ENCODE measurements around the gene SMIM45.

The SMIM45 gene

DNA sequence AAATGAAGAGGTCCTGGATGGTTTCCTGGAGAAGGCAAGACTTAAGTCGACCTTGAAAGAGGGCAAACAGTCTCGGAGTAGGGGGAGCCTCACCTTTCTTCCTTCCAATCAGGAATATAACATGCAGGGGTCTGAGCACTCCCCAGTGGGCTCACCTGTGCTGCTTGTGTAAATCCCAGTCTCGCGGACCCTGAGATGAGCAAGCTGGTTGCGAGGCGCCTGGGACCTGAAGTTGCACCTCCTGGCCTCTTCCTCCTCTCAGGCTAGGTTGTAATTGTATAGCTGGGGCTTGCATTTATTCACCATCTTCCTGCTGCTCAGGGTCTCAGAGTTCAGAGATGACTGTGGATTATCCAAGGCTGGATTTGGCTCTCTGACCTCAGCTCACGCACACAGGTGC, 39.2 kb downstream of the SMIM45 start (continued):
- TF ChIP-seq SCRT1 (tag by site-specific recombination; IDR thresholded peaks at IDR 0.05; ENCODE audit: borderline replicate concordance) = no peak

DNA sequence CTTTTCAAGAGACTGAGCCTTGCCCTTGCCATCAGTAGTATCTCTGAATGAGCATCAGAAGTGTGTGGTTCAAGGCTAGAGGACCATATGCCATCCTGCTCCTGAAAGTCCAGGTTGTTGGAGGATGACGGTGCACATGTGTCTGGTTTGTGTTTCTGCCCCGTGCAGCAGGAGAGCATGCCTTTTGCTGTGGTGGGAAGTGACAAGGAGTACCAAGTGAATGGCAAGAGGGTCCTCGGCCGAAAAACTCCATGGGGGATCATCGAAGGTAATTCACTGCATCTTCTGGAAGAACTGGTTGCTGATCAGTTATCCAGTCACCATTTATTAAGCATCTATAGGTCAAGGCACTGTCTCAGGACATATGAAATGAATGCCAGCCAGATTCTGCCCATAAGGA, 40.5 kb downstream of the SMIM45 start:
- Histone ChIP-seq H3K4me3 (ENCODE audit: low read depth, low read length) (no peak overlapping the region), H3K4me1 (ENCODE audit: control insufficient read depth, insufficient read depth, low read length) (no peaks in the 10 kb centered on the region), H3K27ac (ENCODE audit: extremely low read depth, low read depth, low read length) (no peak overlapping the region), H3K36me3 (ENCODE audit: control insufficient read depth in 2 of 2, insufficient read depth in 1 of 2, low read length in 2 of 2) (peaks cover 0 to 18% of the 10 kb centered on the region in 2 experiments; a peak in 1 of 3 replicates), H3K9me3 (ENCODE audit: control insufficient read depth, insufficient read depth, low read depth, low read length) (no peaks in the 10 kb centered on the region)
- CTCF ChIA-PET = interaction anchor here (0.6 kb wide), 1 partner anchor 171 kb away, joined by 6 read pairs; no protein-coding TSS in a partner anchor
- POLR2A ChIA-PET = no interaction called here
- TF ChIP-seq TRIM28 (IDR thresholded peaks at IDR 0.05; ENCODE audit: borderline replicate concordance, low read length) = no peak
- TF ChIP-seq ZNF510 (tag by site-specific recombination; IDR thresholded peaks at IDR 0.05; ENCODE audit: insufficient replicate concordance) = no peak
- no peak for TF ChIP-seq ZSCAN23 (tag by site-specific recombination; IDR thresholded peaks at IDR 0.05)
- no peak for TF ChIP-seq ZNF548 (tag by site-specific recombination; IDR thresholded peaks at IDR 0.05)
- TF ChIP-seq ZNF558 (tag by site-specific recombination; IDR thresholded peaks at IDR 0.05) = no peak
- TF ChIP-seq ZNF121 (tag by site-specific recombination; IDR thresholded peaks at IDR 0.05) = no peak
- TF ChIP-seq SP2 (tag by site-specific recombination; IDR thresholded peaks at IDR 0.05) = no peak
- TF ChIP-seq, protein P1, sequence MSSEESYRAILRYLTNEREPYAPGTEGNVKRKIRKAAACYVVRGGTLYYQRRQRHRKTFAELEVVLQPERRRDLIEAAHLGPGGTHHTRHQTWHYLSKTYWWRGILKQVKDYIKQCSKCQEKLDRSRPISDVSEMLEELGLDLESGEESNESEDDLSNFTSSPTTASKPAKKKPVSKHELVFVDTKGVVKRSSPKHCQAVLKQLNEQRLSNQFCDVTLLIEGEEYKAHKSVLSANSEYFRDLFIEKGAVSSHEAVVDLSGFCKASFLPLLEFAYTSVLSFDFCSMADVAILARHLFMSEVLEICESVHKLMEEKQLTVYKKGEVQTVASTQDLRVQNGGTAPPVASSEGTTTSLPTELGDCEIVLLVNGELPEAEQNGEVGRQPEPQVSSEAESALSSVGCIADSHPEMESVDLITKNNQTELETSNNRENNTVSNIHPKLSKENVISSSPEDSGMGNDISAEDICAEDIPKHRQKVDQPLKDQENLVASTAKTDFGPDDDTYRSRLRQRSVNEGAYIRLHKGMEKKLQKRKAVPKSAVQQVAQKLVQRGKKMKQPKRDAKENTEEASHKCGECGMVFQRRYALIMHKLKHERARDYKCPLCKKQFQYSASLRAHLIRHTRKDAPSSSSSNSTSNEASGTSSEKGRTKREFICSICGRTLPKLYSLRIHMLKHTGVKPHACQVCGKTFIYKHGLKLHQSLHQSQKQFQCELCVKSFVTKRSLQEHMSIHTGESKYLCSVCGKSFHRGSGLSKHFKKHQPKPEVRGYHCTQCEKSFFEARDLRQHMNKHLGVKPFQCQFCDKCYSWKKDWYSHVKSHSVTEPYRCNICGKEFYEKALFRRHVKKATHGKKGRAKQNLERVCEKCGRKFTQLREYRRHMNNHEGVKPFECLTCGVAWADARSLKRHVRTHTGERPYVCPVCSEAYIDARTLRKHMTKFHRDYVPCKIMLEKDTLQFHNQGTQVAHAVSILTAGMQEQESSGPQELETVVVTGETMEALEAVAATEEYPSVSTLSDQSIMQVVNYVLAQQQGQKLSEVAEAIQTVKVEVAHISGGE (tag by site-specific recombination; conservative IDR thresholded peaks at IDR 0.05; ENCODE audit: low read depth) = no peak
- TF ChIP-seq ZNF623 (tag by site-specific recombination; IDR thresholded peaks at IDR 0.05) = no peak
- no peak for TF ChIP-seq ZNF571 (tag by site-specific recombination; IDR thresholded peaks at IDR 0.05)
- no peak for TF ChIP-seq ZIC2 (tag by site-specific recombination; IDR thresholded peaks at IDR 0.05)

DNA sequence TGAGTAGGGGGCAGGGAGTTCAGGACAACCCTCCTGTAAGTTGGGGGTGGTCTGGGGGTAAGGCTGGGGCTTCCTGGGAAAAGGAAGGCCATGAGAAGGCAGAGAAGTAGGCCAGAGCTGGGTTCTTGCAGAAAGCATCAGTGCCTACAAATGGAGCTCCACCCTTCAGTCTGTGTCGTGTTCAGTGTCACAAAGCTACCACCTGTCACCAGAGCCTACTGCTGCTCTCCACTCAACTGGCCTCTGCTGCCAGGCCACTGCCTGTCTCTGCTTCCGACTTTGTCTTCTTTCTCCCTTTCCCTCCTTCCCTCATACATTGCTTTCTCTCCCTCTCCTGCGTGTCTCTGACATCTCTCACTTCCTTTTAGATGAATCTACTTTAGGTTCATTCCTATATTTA, 43.3 kb downstream of the SMIM45 start:
- POLR2A ChIA-PET = no interaction called here
- CTCF ChIA-PET = interaction anchor here (0.7 to 0.9 kb wide), 2 partner anchors 8 to 449 kb away, joined by 3 to 5 read pairs; no protein-coding TSS in a partner anchor
- Histone ChIP-seq H3K9me3 (ENCODE audit: control insufficient read depth, insufficient read depth, low read depth, low read length) (no peaks in the 10 kb centered on the region), H3K27ac (ENCODE audit: extremely low read depth, low read depth, low read length) (no peak overlapping the region), H3K4me1 (ENCODE audit: control insufficient read depth, insufficient read depth, low read length) (no peaks in the 10 kb centered on the region), H3K4me3 (ENCODE audit: low read depth, low read length) (no peak overlapping the region), H3K36me3 (ENCODE audit: control insufficient read depth in 2 of 2, insufficient read depth in 1 of 2, low read length in 2 of 2) (peaks cover 0 to 15% of the 10 kb centered on the region in 2 experiments; a peak in 1 of 3 replicates)
- TF ChIP-seq, protein P2, sequence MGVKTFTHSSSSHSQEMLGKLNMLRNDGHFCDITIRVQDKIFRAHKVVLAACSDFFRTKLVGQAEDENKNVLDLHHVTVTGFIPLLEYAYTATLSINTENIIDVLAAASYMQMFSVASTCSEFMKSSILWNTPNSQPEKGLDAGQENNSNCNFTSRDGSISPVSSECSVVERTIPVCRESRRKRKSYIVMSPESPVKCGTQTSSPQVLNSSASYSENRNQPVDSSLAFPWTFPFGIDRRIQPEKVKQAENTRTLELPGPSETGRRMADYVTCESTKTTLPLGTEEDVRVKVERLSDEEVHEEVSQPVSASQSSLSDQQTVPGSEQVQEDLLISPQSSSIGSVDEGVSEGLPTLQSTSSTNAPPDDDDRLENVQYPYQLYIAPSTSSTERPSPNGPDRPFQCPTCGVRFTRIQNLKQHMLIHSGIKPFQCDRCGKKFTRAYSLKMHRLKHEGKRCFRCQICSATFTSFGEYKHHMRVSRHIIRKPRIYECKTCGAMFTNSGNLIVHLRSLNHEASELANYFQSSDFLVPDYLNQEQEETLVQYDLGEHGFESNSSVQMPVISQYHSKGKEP (tag by site-specific recombination; IDR thresholded peaks at IDR 0.05) = no peak
- TF ChIP-seq PRDM1 (tag by site-specific recombination; IDR thresholded peaks at IDR 0.05) (peak; percentile 81), ZNF16 (tag by site-specific recombination; IDR thresholded peaks at IDR 0.05; ENCODE audit: low read depth) (no peak)

DNA sequence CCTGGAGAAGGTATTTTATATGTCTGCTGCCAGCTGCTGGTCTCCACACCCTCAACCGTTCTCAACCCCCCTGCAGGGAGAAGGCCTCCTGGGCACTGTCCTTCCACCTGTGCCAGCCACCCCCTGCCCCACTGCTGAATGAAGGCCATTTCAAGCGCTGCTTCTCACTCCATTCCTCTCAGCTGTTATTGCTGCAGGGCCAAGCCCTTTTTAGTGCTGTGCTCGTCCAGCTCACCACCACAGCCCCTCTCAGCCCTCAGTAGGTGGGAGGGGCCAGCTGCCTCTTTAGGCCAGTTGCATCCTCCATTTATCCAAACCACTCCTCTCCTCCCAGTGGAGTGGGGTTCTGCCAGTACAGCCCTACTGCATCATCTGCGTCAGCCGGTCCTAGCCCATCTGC, 44.9 kb downstream of the SMIM45 start:
- ChIA-PET CTCF (no interaction called here), POLR2A (no interaction called here)
- Histone ChIP-seq H3K9me3 (ENCODE audit: control insufficient read depth, insufficient read depth, low read depth, low read length) (no peaks in the 10 kb centered on the region), H3K27ac (ENCODE audit: extremely low read depth, low read depth, low read length) (no peak overlapping the region), H3K4me3 (ENCODE audit: low read depth, low read length) (no peak overlapping the region), H3K36me3 (ENCODE audit: control insufficient read depth in 2 of 2, insufficient read depth in 1 of 2, low read length in 2 of 2) (peaks cover 0 to 11% of the 10 kb centered on the region in 2 experiments; a peak in 1 of 3 replicates), H3K4me1 (ENCODE audit: control insufficient read depth, insufficient read depth, low read length) (no peaks in the 10 kb centered on the region)
- no peak for TF ChIP-seq ZNF138 (tag by site-specific recombination; IDR thresholded peaks at IDR 0.05; ENCODE audit: borderline replicate concordance)
- TF ChIP-seq, protein P3, sequence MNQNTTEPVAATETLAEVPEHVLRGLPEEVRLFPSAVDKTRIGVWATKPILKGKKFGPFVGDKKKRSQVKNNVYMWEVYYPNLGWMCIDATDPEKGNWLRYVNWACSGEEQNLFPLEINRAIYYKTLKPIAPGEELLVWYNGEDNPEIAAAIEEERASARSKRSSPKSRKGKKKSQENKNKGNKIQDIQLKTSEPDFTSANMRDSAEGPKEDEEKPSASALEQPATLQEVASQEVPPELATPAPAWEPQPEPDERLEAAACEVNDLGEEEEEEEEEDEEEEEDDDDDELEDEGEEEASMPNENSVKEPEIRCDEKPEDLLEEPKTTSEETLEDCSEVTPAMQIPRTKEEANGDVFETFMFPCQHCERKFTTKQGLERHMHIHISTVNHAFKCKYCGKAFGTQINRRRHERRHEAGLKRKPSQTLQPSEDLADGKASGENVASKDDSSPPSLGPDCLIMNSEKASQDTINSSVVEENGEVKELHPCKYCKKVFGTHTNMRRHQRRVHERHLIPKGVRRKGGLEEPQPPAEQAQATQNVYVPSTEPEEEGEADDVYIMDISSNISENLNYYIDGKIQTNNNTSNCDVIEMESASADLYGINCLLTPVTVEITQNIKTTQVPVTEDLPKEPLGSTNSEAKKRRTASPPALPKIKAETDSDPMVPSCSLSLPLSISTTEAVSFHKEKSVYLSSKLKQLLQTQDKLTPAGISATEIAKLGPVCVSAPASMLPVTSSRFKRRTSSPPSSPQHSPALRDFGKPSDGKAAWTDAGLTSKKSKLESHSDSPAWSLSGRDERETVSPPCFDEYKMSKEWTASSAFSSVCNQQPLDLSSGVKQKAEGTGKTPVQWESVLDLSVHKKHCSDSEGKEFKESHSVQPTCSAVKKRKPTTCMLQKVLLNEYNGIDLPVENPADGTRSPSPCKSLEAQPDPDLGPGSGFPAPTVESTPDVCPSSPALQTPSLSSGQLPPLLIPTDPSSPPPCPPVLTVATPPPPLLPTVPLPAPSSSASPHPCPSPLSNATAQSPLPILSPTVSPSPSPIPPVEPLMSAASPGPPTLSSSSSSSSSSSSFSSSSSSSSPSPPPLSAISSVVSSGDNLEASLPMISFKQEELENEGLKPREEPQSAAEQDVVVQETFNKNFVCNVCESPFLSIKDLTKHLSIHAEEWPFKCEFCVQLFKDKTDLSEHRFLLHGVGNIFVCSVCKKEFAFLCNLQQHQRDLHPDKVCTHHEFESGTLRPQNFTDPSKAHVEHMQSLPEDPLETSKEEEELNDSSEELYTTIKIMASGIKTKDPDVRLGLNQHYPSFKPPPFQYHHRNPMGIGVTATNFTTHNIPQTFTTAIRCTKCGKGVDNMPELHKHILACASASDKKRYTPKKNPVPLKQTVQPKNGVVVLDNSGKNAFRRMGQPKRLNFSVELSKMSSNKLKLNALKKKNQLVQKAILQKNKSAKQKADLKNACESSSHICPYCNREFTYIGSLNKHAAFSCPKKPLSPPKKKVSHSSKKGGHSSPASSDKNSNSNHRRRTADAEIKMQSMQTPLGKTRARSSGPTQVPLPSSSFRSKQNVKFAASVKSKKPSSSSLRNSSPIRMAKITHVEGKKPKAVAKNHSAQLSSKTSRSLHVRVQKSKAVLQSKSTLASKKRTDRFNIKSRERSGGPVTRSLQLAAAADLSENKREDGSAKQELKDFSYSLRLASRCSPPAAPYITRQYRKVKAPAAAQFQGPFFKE (tag by site-specific recombination; IDR thresholded peaks at IDR 0.05; ENCODE audit: borderline replicate concordance) = no peak
